GM18498 (cell line): ENCODE measurements around the gene CYTH1.

Experiments
- ATAC-seq: cut with Tn5 transposase; IDR thresholded peaks from one replicate; pipeline ENCODE4 v1.9.1; 2021; ENCODE audit warnings: mild to moderate bottlenecking, moderate library complexity; ENCODE audit not compliant: unreplicated experiment

CYTH1 gene

DNA sequence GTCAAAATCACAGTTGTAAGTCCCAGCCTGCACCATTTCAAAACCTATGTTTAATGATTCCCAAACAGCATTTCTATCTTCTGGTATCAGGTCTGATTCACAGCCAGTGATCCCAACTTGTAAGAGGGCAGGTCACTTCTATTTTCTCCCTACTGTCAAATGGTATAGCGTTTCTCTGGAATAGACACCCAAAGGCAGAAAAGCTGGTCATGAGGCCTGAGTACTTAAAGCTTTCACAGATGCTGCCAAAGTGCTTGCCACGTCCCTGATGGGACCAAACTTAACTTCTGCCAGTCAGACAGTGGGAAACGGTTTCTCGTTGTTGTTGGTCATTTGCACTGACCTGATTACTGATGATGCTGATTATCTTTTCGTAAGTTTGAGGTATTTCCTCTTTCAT, 43.4 kb downstream of the CYTH1 start:
- no peak for ATAC-seq

DNA sequence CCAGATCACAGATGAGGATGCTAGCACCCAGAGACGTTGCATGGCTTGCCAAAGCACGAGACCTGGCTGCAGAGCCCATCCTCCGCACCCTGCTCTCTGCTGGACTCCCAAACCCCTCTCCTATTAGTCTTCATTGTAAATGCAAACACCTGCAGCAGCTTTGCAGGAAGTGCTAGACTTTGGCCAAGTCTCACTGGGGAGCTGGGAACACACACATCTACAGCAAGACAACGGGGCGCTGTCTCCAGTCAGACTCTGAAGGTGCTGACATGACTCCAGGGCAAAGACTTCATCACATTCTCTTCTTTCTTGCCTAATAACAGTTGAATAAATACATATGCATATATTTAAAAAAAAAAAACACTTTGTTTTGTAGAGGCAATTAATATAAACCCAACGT, 43.8 kb downstream of the CYTH1 start:
- no peak for ATAC-seq

DNA sequence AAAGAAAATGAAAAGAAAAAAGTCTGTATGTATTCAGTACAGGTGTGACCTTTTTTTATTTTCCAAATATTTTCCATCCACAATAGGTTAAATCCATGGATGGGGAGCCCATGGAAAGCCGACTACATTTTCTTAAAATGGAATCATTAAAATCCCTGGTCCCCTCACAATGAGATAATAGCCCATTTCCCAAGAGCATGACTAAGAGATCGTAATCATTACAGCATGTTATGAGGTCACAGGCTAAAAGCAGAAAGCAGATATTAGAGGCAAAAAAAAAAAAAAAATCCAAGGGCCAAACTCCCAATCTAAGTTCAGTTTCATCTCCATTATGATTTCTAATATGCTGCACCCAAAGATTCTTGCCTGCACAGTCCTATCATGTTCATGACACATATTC, 44.7 kb downstream of the CYTH1 start:
- no peak for ATAC-seq

DNA sequence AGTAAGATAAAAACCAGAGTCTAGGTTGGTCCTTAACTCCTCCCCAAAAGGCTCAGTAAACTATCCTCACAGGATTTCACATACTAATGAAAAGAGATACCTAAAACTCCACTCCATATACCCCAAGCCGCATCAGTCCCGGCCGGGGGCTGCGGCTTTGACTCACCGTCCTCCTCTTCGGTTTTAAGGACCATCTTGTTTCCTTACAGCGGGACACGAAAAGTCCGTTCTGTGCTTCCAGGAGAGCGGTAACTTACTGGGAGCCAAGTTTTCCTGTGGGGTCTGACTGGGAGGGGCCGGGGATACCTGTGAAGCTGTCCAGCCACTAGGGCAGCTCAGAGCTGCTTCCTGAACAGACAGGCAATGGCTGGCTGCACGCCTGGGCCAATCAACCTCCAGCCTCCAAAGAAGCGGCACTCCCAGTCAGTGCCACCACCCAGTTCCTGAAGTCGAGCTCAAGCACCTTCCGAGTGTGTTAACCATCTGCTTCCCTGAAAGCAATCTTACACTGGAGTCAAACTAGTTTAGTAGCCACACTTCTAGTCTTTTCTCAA, 45.5 kb downstream of the CYTH1 start:
- peak; percentile 60 for ATAC-seq

DNA sequence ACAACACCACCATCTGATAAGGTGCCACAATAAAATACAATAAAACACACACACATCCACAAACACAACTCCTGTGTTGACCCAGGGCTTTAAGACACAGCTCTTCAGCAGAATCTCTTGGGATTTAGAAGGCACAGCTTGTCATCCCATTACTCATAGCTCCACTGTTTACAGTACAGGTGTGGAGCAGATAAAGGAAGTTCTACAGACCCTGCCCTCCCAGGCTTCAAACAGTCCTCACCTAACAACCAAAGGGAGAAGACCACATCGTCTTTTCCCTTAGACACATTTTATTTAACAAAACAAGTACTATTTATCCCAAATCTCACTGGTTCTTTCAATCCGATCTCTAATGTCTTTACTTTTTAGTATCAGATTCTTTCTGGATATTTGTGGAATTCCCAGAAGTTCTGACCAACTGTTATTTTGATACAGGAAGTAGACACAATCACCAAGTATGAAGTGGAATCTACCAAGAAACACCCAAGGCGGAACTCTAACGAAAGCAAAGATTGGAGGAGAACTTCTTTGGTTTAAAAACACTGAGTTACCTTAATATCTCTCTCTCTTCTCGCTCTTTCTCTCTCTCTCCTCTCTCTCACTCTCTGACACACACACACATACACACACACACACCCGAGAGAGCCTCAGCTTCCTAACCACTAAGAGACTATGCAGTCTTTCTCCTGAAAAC, 46.1 kb downstream of the CYTH1 start:
- no peak for ATAC-seq

DNA sequence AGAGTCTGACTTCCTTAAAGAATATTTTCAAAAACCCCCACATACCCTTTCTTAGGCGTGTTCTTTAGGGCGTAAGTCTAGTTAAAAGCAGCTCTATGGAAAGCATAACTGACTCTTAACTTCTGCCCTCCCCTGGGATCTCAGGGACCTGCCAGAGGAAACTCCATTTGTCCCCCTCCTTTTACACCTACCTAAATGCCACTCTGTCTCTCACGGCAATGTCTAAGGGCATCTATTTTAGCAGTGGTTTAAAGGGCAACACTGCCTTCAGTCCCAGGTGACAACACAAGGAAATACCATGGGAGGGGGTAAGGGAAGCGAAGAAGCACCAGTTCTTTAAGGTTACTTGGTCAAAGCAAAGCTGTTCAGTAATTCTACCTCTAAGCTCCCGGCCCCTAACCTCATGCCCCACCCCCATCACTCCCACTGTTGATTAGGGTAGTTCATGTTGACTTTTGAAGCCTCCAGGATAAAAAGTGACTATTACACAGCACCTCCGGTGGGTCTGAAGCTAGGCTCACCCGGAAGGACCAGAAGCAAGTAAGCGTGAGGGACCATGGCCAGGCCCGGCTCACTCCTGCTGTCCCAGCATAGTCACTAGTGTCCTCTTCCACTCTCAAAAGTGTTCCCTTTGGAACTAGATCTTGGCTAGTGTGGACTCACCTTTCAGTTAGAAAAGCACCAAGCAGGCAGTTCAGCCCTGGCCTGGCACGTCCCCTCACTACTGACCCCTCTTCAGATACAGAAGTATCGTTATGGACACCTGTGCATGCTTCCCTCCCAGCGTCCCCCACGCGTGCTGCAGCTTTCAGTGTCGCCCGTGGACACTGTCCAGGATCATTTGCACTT, 47.1 kb downstream of the CYTH1 start:
- no peak for ATAC-seq

DNA sequence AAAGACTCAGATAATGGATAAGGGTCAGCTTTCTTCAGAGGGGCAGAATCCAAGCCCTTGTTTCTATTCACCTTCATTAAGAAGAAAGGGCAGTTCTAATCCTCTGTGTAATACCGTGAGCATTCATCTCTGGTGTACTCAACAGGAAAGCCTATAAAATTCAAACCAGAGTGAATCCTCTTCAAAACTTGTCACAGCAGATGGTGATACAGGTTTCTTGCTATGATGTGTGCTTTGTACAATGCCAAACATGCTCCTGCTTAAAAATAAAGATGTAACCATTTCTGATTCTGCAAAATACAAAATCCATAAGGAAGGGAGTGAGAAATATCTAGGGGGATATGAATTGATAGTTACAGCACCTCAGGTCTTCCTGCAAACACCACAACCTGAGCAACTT, 49.7 kb downstream of the CYTH1 start:
- no peak for ATAC-seq

DNA sequence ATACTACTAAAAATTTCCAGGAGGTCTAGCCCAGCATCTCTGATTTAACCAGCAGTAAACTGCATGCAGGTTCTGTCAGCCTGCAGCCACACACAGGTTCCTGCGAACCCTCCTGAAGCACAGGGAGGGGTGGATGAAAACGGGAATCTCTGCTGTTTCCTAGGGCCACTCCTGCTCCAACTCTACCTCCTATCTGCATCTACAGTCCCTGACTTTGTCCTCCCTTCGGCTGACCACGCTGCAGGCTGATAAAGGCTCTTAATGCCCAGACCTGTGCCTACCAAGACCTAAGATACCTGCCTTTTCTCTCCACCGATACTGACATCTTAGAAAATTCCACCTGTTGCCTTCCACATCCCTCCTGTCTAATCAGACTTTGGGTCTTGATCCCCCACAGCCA, 50.2 kb downstream of the CYTH1 start:
- ATAC-seq, result no peak

DNA sequence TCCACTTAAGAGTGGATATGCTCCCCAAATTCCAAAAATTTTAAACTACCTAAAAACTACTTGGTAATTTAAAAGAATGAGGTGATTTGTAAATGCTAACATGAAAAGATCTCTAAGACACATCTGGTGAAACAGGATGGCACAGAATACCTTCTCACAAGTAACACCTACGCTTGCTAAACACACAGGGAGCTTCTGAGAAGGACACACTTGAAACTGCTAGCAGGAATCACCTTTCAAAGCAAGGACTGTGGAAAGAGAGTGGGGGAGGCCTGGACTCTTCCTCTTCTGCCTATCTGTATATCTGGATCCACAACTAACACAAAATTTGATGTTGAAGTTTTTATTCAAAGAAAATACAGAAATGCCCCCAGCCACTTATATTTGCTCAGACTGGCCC, 52.4 kb downstream of the CYTH1 start:
- no peak for ATAC-seq

DNA sequence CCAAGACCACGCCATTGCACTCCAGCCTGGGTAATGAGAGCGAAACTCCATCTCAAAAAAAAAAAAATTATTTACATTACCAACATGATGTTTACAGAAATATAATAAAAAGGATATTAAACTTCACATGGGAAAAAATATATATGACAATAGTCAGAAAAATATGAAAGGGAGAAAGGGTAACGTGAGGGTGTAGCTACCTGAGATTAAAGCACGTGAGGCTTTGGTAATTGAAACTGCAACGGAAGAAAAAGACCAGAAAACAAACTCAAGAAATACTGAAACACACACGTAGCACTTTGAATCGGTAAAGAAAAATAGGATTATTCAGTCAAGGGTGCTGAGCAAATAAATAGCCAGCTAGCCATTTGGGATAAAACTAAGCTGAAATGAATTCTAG, 53.6 kb downstream of the CYTH1 start:
- no peak for ATAC-seq

DNA sequence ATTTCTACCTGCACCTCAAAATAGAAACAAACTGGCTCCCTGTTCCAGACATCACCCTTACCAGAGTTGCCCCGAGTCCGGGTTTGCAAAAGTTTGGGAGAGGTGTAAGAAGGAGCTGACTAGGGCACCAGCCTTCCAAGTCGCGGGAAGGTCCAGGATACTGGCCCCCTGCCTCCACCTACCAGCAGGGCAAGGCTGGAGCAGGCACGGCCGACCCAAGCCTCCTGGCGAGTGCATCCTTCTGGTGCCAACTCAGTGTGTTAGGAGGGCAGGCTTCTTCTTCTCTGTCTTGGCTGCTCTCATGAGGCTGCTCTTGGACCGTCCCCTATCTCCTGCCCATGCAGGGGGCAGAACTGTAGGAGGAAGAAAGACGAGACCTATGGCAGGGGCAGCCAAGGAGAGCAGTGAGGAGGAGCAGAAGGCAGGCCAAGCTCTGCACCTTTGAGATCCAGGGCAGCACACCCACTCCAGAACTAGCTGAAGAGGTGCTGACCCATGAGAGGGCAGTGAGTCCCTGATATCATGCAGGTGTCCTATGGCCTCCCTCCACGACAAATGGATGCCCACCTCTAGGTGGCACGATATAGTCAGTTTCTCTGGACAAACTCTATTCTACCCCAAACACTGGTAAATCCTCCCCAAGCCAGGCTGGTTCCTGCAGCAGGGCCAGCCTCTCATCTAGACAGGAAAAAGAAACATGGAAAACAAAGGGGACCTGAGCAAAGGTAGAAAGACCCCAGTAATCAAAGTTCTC, 54.4 kb downstream of the CYTH1 start:
- no peak for ATAC-seq

DNA sequence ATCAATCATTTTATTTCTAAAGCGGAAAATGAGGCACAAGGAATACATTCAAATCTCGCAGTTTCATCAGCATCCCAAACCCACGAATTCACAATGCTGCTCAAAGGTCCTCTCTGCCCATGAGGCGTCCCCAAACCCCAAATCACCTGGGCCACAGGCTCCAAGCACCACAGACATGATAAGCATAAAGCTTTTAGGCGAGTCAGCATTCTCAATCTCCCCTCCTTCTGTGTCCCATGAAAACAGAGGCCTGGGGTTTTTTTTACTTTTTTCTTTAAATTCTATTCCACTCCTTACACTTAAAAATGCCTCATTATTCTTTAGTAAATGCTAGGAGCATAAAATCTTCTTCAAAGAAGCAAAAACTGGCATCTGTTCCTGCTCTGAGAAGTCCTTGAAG, 55.0 kb downstream of the CYTH1 start:
- no peak for ATAC-seq

DNA sequence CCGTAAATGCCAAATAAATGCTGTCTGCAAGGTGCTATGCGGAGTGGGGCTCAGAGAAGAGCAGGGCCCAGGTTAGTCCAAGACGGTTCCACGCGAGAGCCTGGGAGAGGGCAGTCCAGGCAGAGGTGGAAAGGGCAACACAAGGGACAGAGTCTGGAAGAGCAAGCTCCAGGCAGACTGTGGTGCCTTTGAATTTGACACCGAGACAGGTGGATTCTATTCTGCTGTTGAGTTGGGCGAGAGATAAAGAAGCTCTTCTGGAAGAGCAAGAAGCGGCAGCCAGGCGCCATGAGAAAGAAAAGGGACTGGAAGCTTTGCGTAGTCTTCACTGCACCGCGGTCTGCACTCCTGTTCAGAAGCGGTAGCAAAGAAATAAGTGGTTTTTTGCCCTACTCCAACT, 55.6 kb downstream of the CYTH1 start:
- no peak for ATAC-seq

DNA sequence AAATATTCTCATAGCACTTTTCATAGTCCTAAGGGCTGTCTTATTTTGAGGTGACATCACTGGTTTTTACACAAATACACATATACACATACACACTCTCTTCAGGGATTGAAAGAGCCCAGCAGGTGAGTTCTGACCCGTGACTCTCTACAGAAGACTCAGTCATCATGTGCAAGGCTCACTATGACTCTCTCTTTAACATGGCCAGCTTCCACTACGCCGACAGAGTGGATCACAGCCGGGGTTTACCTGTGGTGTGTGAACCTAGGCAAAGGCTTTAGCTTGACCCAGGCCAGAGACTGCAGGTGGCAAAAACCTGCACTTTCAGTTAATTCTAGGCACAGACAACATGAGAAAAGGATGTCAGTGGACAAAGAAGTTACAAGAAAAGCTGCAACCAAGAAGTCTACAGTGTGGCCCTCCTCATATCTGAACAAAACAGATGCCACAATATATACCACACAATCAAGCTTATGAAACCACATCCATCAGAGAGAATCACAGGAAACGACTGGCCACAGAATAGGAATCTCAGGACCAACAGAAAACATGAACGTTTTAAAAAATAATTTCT, 56.5 kb downstream of the CYTH1 start:
- ATAC-seq, result no peak

DNA sequence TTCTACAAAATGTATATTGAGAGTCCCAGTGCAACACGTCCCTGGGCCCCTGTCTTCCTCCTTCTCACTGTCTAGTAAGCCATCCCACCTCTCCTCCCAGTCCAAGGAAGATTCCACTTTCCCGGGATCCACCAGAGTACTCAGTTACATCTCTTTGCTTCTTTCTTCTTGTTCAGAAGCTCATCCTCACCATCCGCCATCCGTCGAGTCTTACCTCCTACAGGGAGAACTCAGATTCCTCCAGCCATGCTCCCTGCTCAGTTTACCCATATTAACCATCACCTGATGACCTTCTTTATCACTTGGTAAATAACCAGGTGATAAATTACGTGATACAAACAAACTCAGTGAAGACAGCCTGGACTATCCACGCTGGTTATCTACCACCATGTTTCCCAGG, 57.1 kb downstream of the CYTH1 start:
- no peak for ATAC-seq

DNA sequence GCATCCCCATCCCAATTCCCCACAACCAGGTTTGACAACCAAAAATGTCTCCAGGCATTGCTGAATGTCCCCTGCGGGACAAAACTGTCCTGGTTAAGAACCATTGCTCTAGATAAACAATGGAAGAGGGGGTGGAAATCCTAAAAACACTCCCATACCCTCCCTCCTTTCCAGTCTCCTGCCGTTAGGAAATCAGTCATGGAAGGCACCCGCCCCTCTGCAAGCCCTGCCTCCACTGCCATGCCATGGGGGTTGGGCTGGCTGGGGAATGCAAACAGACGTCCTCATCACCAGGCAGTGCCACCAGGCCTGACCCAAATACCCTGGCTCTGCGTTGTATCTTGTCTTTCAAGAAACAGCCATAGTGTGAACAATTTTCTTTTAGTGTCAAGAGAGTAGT, 57.5 kb downstream of the CYTH1 start:
- ATAC-seq, result no peak

DNA sequence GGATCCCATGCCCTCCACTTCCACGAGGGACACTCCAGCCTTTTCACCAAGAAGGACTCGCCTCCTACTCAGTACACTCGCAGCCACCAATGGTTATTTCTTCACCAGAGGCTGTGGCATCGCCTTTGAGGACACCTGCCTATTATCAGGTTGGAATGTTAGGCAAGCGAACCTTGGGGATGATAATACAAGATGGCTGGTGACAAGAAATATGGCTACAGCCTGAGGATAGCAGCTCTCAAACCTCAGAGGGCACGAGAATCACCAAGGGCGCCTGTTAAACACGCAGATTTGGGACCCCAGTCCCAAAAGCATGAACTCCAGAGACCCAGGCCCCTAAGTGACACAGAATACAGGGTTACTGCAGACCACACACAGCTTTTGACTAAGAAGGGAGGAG, 58.1 kb downstream of the CYTH1 start:
- ATAC-seq, result no peak

DNA sequence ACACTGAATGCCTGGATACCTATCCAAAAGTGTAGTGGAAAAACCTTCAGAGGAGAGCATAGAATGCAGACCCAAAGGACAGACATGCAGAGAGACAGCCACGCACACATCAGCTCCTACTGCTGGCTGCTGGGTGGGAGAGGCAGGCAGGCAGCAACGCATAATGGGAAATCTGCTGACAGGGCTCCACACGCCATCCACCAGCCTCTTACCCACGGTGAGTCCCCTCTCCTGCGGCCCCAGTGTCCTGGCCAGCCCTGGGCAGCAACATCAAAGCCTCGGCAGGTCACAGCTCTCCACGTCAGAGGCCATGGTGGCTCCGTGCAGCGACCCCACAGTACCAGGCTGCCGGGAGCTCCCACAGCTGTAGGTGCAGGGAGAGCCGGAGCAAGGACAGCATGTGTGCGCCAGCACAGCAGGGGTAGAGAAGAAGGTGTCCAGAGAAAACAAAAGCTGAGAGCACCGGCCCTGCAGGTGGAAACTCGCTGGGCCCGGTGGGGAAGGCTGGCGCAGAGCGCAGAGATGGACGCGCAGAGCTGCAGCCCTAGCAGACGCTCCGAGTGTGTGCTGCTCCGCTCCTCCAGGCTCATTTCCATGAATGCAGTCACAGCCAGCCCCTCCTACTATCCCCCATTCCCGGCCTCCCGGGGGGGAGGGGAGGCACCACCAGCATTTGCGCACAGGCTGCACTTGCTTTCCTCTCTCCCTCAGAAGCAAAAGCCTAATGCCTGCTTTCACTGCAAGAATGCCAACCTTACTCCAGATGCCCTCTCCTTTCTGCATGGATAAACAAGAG, 58.9 kb downstream of the CYTH1 start:
- no peak for ATAC-seq

DNA sequence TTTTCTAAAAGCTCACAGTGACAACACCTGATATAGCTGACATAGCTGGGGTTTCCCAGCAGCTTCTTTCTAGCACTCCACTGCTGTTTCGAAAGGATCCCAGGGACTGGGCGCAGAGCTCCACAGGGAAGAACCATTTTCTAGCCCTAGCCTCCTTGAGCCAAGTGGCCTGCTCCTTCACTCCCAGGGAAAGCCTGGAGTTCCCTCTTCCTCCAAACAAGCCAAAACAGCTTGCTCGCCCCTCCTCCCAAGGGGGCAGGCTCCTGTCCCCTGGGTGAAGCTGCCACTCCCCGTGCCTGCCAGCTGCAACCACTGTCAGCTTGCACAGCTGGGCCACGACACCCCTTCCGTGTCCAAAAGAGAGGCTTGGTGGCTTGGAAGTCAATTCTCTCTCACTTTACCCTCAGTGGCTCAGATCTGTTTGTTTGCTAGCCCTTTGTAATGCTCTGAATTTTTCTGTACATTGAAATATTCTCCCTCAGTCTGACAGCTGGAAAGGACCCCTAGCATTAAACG, 59.8 kb downstream of the CYTH1 start:
- ATAC-seq, result no peak

DNA sequence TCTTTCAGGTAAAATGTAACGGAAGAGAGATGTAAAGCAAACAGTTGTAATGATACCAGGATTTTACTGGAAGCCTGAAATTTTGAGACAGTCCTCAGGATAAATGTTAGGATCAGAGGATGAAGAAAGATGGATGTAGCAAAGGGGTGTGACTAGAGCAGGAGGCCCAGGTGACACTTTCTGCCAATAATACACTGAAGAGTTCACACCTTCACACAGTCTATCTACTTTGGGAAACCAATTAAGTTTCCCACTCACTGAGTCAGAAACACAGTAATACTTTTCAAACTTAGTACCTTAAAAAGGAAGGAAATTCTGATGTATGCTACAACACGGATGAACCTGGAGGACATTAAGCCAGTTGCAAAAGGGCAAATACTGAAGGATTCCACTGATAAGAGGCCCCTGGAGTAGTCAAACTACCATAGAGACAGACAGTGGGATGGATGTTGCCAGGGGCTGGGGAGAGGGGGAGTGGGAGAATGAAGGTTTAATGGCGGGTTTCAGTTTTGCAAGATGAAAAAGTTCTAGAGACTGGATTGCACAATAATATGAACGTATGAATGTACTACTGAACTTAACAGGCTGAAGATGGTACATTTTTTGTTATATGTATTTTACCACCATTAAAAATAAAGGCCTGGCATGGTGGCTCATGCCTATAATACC, 62.3 kb downstream of the CYTH1 start:
- no peak for ATAC-seq
